Ishikawa (cell line): ENCODE data around the gene ATP6V1F.

Source experiments
- CEBPB ChIP-seq: IDR thresholded peaks from 2 replicates; pipeline ENCODE4 v1.6.1; 2012
- CREB1 ChIP-seq: IDR thresholded peaks from 2 replicates; pipeline ENCODE4 v1.6.1; 2012; ENCODE audit warnings: low read depth
- EGR1 ChIP-seq: IDR thresholded peaks from 2 replicates; pipeline ENCODE4 v1.6.1; 2012
- EP300 ChIP-seq: IDR thresholded peaks from 2 replicates; pipeline ENCODE4 v1.6.1; 2012; ENCODE audit warnings: borderline replicate concordance
- FOXM1 ChIP-seq: IDR thresholded peaks from 2 replicates; pipeline ENCODE4 v1.6.1; 2012; ENCODE audit warnings: low read depth, borderline replicate concordance
- NFIC ChIP-seq: IDR thresholded peaks from 2 replicates; pipeline ENCODE4 v1.6.1; 2012
- RAD21 ChIP-seq: IDR thresholded peaks from 2 replicates; pipeline ENCODE4 v1.6.1; 2012; ENCODE audit warnings: low read depth
- TAF1 ChIP-seq: IDR thresholded peaks from 2 replicates; pipeline ENCODE4 v1.6.1; 2012; ENCODE audit warnings: low read depth, mild to moderate bottlenecking
- TCF12 ChIP-seq: IDR thresholded peaks from 2 replicates; pipeline ENCODE4 v1.6.1; 2012; ENCODE audit warnings: low read depth
- TEAD4 ChIP-seq: IDR thresholded peaks from 2 replicates; pipeline ENCODE4 v1.6.1; 2012
- YY1 ChIP-seq: IDR thresholded peaks from 2 replicates; pipeline ENCODE4 v1.6.1; 2012; ENCODE audit warnings: low read depth
- ZBTB7A ChIP-seq: IDR thresholded peaks from 2 replicates; pipeline ENCODE4 v1.6.1; 2012; ENCODE audit warnings: low read depth
- TF ChIP-seq, protein P1 (sequence below): IDR thresholded peaks from 2 replicates; pipeline ENCODE4 v1.6.1; 2012
- TF ChIP-seq, protein P2 (sequence below): IDR thresholded peaks from 2 replicates; pipeline ENCODE4 v1.6.1; 2012; ENCODE audit warnings: low read depth, mild to moderate bottlenecking
- TF ChIP-seq, protein P3 (sequence below): IDR thresholded peaks from 2 replicates; pipeline ENCODE4 v1.6.1; 2012

ATP6V1F gene

GRCh38 chr7:128873234-128873633 is 10.6 kb downstream of the ATP6V1F start:
- TF ChIP-seq EP300 (no peak), CEBPB (no peak), TEAD4 (no peak), NFIC (no peak), YY1 (no peak), TCF12 (no peak), ZBTB7A (no peak), EGR1 (no peak), TAF1 (no peak), FOXM1 (no peak), RAD21 (no peak), CREB1 (no peak)
- TF ChIP-seq, protein P1, sequence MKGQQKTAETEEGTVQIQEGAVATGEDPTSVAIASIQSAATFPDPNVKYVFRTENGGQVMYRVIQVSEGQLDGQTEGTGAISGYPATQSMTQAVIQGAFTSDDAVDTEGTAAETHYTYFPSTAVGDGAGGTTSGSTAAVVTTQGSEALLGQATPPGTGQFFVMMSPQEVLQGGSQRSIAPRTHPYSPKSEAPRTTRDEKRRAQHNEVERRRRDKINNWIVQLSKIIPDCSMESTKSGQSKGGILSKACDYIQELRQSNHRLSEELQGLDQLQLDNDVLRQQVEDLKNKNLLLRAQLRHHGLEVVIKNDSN: no peak
- TF ChIP-seq, protein P2, sequence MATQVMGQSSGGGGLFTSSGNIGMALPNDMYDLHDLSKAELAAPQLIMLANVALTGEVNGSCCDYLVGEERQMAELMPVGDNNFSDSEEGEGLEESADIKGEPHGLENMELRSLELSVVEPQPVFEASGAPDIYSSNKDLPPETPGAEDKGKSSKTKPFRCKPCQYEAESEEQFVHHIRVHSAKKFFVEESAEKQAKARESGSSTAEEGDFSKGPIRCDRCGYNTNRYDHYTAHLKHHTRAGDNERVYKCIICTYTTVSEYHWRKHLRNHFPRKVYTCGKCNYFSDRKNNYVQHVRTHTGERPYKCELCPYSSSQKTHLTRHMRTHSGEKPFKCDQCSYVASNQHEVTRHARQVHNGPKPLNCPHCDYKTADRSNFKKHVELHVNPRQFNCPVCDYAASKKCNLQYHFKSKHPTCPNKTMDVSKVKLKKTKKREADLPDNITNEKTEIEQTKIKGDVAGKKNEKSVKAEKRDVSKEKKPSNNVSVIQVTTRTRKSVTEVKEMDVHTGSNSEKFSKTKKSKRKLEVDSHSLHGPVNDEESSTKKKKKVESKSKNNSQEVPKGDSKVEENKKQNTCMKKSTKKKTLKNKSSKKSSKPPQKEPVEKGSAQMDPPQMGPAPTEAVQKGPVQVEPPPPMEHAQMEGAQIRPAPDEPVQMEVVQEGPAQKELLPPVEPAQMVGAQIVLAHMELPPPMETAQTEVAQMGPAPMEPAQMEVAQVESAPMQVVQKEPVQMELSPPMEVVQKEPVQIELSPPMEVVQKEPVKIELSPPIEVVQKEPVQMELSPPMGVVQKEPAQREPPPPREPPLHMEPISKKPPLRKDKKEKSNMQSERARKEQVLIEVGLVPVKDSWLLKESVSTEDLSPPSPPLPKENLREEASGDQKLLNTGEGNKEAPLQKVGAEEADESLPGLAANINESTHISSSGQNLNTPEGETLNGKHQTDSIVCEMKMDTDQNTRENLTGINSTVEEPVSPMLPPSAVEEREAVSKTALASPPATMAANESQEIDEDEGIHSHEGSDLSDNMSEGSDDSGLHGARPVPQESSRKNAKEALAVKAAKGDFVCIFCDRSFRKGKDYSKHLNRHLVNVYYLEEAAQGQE: no peak
- TF ChIP-seq, protein P3, sequence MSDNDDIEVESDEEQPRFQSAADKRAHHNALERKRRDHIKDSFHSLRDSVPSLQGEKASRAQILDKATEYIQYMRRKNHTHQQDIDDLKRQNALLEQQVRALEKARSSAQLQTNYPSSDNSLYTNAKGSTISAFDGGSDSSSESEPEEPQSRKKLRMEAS: no peak

- no peak for TF ChIP-seq TAF1
- TF ChIP-seq CEBPB: no peak
- TF ChIP-seq NFIC: peak; percentile 79
- TF ChIP-seq, protein P3: 0 out of 2 replicates have a peak, but pooled peaks have one; percentile 25
- TF ChIP-seq CREB1: no peak
- no peak for TF ChIP-seq ZBTB7A
- no peak for TF ChIP-seq TCF12
- TF ChIP-seq EP300: no peak
- TF ChIP-seq, protein P1: no peak
Observed at GRCh38 chr7:128874140-128875031, 11.7 kb downstream of the ATP6V1F start.

- TF ChIP-seq CREB1 (no peak), RAD21 (no peak), NFIC (no peak), EGR1 (no peak), TCF12 (no peak), FOXM1 (no peak), TAF1 (no peak)
- TF ChIP-seq, protein P1: no peak
- TF ChIP-seq, protein P2: no peak
Observed at GRCh38 chr7:128875523-128875948, 12.9 kb downstream of the ATP6V1F start.

GRCh38 chr7:128876127-128876526 is 13.5 kb downstream of the ATP6V1F start:
- TF ChIP-seq, protein P3: no peak
- no peak for TF ChIP-seq CEBPB
- TF ChIP-seq ZBTB7A: no peak
- no peak for TF ChIP-seq RAD21
- no peak for TF ChIP-seq TAF1
- TF ChIP-seq, protein P2: no peak
- TF ChIP-seq, protein P1: no peak
- no peak for TF ChIP-seq NFIC
- TF ChIP-seq EGR1: no peak
- TF ChIP-seq TCF12: no peak
